ENCODE results near the gene SPIN1. TPM values are rescaled to one million over a fixed set of nuclear protein-coding genes. Genes with fewer than 3 reads are reported as not detected.
"Not testable (repeated sequence)": the region's sequence is repeated elsewhere in the genome, so short reads cannot be mapped to it uniquely, and the experiment has no call there.

The SPIN1 gene
- total RNA-seq, 3 donors from 2014 or later (not counting 1 experiment from before 2014, with no cell fraction given), result 30.3 to 46.1 (median 39.3) TPM

- Mint-ChIP-seq H3K4me3 (no peak overlapping the region), H3K36me3 (no peaks in the 10 kb centered on the region), H3K27ac (no peak overlapping the region), H3K27me3 (ENCODE audit: low read depth in 2 of 2) (peaks cover 11 to 12% of the 10 kb centered on the region in 2 donors), H3K9me3 (no peaks in the 10 kb centered on the region), H3K4me1 (no peaks in the 10 kb centered on the region)
- intact Hi-C loops (cut with micrococcal nuclease), result no loop called here
- peaks cover 2% of the 10 kb centered on the region for H3K27me3 ChIP-seq (ENCODE audit: control insufficient read depth, insufficient read depth, low read length)
- ATAC-seq, result no peak
- DNase-seq, result no peak
- WGBS (ENCODE audit: insufficient coverage), result 97% methylated on average over 2 of the region's 2 CpGs
- no peak overlapping the region for H3K4me3 ChIP-seq (ENCODE audit: low read length)
- no peaks in the 10 kb centered on the region for H3K4me1 ChIP-seq (ENCODE audit: control insufficient read depth, insufficient read depth, low read length)
- no peak overlapping the region for H3K27ac ChIP-seq (ENCODE audit: low read length)
- no peaks in the 10 kb centered on the region for H3K9me3 ChIP-seq (ENCODE audit: control insufficient read depth, insufficient read depth, low read length)
- H3K36me3 ChIP-seq (ENCODE audit: control insufficient read depth, insufficient read depth, low read length), result no peaks in the 10 kb centered on the region
- no peak for TF ChIP-seq CTCF (IDR thresholded peaks at IDR 0.05)
These were observed 9.9 kb upstream of the SPIN1 start for GRCh38 chr9:88378317-88378716.

- H3K27me3 ChIP-seq (ENCODE audit: control insufficient read depth, insufficient read depth, low read length), result peaks cover 2% of the 10 kb centered on the region
- no peak overlapping the region for H3K27ac ChIP-seq (ENCODE audit: low read length)
- no peaks in the 10 kb centered on the region for H3K36me3 ChIP-seq (ENCODE audit: control insufficient read depth, insufficient read depth, low read length)
- no peak overlapping the region for H3K27ac Mint-ChIP-seq
- DNase-seq (no peak), ATAC-seq (no peak)
- no peak for TF ChIP-seq CTCF (IDR thresholded peaks at IDR 0.05)
- H3K36me3 Mint-ChIP-seq, result no peaks in the 10 kb centered on the region
- no peaks in the 10 kb centered on the region for H3K9me3 ChIP-seq (ENCODE audit: control insufficient read depth, insufficient read depth, low read length)
- H3K4me3 Mint-ChIP-seq, result no peak overlapping the region
- H3K4me1 Mint-ChIP-seq, result no peaks in the 10 kb centered on the region
- H3K27me3 Mint-ChIP-seq (ENCODE audit: low read depth in 2 of 2), result peaks cover 7 to 8% of the 10 kb centered on the region in 2 donors
- intact Hi-C loops (cut with micrococcal nuclease), result no loop called here
- H3K9me3 Mint-ChIP-seq, result no peaks in the 10 kb centered on the region
- no peaks in the 10 kb centered on the region for H3K4me1 ChIP-seq (ENCODE audit: control insufficient read depth, insufficient read depth, low read length)
- WGBS (ENCODE audit: insufficient coverage), result 98% methylated on average over 3 of the region's 3 CpGs
- no peak overlapping the region for H3K4me3 ChIP-seq (ENCODE audit: low read length)
These were observed 8.9 kb upstream of the SPIN1 start for GRCh38 chr9:88379352-88379751.

DNA sequence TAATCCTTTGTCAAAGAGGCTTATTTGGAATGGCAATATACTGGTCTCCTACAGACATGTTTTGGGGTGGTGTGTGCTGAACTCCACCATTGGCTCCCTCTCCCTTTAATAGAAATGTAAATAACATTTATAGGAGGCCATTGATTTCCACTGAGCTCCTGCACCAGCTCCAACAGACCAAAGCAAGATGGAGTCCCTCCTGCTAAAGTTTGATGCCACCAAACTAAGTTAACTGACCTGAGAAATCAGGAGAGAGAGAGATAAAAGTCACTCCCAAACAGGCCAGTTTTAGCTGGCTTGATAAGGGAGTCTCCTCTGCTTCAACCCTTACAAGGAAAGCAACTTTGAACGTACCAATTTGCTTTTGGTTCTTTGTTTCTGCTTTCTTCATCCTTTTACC is 8.1 kb upstream of the SPIN1 start:
- Histone ChIP-seq H3K36me3 (ENCODE audit: control insufficient read depth, insufficient read depth, low read length) (no peaks in the 10 kb centered on the region), H3K4me1 (ENCODE audit: control insufficient read depth, insufficient read depth, low read length) (no peaks in the 10 kb centered on the region), H3K4me3 (ENCODE audit: low read length) (no peak overlapping the region), H3K9me3 (ENCODE audit: control insufficient read depth, insufficient read depth, low read length) (no peaks in the 10 kb centered on the region), H3K27me3 (ENCODE audit: control insufficient read depth, insufficient read depth, low read length) (peaks cover 2% of the 10 kb centered on the region), H3K27ac (ENCODE audit: low read length) (no peak overlapping the region)
- Mint-ChIP-seq H3K4me1 (no peaks in the 10 kb centered on the region), H3K27ac (no peak overlapping the region), H3K9me3 (no peaks in the 10 kb centered on the region), H3K27me3 (ENCODE audit: low read depth in 2 of 2) (peaks cover 7% of the 10 kb centered on the region in 2 donors), H3K36me3 (no peaks in the 10 kb centered on the region), H3K4me3 (no peak overlapping the region)
- 92% methylated on average over 1 of the region's 1 CpG for WGBS (ENCODE audit: insufficient coverage)
- intact Hi-C loops (cut with micrococcal nuclease), result no loop called here
- DNase-seq (no peak), ATAC-seq (no peak)
- no peak for TF ChIP-seq CTCF (IDR thresholded peaks at IDR 0.05)

GRCh38 chr9:88381322-88381721 is 6.9 kb upstream of the SPIN1 start:
- intact Hi-C loops (cut with micrococcal nuclease); H3K4me1 Mint-ChIP-seq; H3K4me3 Mint-ChIP-seq; H3K4me1 ChIP-seq (ENCODE audit: control insufficient read depth, insufficient read depth, low read length); ATAC-seq; H3K27ac ChIP-seq (ENCODE audit: low read length); H3K36me3 ChIP-seq (ENCODE audit: control insufficient read depth, insufficient read depth, low read length); H3K9me3 ChIP-seq (ENCODE audit: control insufficient read depth, insufficient read depth, low read length); H3K27me3 ChIP-seq (ENCODE audit: control insufficient read depth, insufficient read depth, low read length); H3K9me3 Mint-ChIP-seq; H3K36me3 Mint-ChIP-seq; H3K4me3 ChIP-seq (ENCODE audit: low read length); DNase-seq; H3K27ac Mint-ChIP-seq; H3K27me3 Mint-ChIP-seq (ENCODE audit: low read depth in 2 of 2): not testable (repeated sequence)
- WGBS (ENCODE audit: insufficient coverage), result 94% methylated on average over 10 of the region's 10 CpGs

Measured in natural killer cell (primary cell).